ENCODE results near the gene SLC8B1.
A peak's percentile ranks its signal among the peaks of the same experiment; 100 is the strongest.

SLC8B1 gene

DNA sequence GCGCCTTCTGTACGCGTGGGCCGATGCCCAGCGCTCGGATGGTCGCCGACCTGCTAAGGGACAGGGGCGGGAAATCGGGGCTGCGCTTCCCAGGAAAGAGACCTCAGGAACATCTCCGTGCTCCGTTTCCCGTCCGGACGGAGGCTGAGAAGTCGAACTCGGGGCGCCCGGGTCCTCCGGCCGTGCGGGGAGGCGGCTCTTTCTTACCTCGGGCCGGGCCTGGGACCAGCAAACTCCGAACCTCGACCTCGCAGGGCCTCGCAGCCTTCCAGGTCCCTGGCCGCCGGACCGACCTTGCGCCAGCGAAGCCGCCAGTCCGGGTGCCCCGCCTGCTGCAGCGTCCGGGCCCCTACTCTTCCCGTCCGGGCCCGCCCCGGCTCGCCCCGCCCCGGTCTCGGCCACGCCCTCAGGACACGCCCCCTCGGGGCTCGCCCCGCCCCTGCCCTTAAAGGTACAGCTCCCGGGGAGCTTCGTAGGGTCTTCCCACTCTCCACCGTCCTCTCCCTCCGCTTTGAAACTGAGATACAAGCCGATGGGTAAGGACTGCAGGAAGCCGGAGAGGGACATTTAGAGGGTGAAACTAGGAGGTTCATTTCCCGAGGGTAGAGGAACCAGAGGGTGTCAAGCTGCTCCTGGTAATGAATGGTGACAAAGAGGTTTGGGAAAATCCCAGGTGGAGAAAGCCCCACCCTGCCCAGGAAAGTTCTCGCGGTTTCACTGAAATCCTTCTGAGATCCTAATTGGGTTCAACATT, at the start of gene SLC8B1:
TSS of gene SLC8B1 (minus strand) at position 324 of the 754 bp plus-strand sequence. CDS start 2,231 bp downstream, outside the sequence.
- TF ChIP-seq, protein P1, sequence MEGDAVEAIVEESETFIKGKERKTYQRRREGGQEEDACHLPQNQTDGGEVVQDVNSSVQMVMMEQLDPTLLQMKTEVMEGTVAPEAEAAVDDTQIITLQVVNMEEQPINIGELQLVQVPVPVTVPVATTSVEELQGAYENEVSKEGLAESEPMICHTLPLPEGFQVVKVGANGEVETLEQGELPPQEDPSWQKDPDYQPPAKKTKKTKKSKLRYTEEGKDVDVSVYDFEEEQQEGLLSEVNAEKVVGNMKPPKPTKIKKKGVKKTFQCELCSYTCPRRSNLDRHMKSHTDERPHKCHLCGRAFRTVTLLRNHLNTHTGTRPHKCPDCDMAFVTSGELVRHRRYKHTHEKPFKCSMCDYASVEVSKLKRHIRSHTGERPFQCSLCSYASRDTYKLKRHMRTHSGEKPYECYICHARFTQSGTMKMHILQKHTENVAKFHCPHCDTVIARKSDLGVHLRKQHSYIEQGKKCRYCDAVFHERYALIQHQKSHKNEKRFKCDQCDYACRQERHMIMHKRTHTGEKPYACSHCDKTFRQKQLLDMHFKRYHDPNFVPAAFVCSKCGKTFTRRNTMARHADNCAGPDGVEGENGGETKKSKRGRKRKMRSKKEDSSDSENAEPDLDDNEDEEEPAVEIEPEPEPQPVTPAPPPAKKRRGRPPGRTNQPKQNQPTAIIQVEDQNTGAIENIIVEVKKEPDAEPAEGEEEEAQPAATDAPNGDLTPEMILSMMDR (IDR thresholded peaks at IDR 0.05; ENCODE audit: low read depth, low read length), result no peak
- peak within 1 kb of the TSS; percentile 70 to 72 for H3K4me3 ChIP-seq (replicated peaks in 1 of 2; ENCODE audit: low read depth in 2 of 2, low read length in 2 of 2)
- peak; percentile 76 to 86 for DNase-seq (ENCODE audit: low read depth in 2 of 2)

DNA sequence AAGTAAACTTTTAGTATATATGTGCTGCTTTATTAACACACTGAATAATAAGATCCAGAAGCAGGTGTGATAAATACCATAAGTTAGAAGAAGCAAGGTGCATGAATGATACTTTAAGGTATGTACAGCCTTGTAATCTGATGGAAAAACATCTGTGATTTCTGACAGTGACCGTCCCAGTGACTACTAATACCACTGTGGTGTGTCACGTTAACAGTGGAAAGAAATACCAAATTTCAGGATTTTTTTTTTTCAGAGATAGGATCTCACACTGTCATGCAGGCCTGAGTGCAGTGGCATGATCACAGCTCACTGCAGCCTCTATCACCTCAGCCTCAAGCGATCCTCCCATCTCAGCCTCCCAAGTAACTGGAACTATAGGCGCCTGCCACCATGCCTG, 47.3 kb upstream of the SLC8B1 start:
- TF ChIP-seq, protein P1 (IDR thresholded peaks at IDR 0.05; ENCODE audit: low read depth, low read length), result no peak
- no peak overlapping the region for H3K4me3 ChIP-seq (replicated peaks in 1 of 2; ENCODE audit: low read depth in 2 of 2, low read length in 2 of 2)
- DNase-seq (ENCODE audit: low read depth in 2 of 2), result no peak

DNA sequence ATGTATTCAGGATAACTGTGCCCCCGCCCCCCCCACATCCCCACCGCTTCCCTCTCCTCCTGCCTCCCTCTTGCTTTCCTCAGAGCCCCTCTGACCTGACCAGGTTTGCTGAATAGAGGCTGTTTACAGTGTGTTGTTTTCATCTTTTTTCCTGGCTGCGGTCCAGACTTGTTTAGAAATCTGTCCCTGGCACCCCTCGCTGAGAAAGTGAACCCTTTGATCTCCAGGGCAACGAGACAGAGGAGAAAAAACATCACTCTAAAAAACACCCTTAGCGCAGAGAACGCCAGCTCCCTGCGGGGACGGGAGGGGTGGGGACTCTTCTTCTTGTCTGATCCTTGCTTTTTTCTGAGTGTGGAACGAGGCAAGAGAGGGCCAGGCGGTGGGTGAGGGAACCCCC, 46.3 kb upstream of the SLC8B1 start:
- no peak for DNase-seq (ENCODE audit: low read depth in 2 of 2)
- TF ChIP-seq, protein P1 (IDR thresholded peaks at IDR 0.05; ENCODE audit: low read depth, low read length), result no peak
- no peak overlapping the region for H3K4me3 ChIP-seq (replicated peaks in 1 of 2; ENCODE audit: low read depth in 2 of 2, low read length in 2 of 2)

DNA sequence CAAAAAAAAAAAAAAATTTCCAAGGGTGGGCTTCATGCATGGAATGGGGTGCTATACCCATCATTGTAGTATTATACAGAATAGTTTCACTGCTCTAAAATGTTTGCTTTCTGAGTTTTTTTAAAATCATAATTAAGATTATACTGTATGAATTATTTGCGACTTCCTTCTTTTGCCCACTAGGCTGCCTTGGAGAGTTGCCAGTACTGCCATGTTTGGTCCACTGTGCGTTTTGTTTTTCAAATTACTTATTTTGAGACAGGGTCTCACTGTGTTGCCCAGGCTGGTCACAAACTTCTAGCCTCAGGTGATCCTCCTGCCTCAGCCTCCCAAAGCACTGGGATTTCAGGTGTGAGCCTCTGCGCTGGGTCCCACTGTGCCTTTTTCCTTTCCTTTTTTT, 43.4 kb upstream of the SLC8B1 start:
- no peak for DNase-seq (ENCODE audit: low read depth in 2 of 2)
- H3K4me3 ChIP-seq (replicated peaks in 1 of 2; ENCODE audit: low read depth in 2 of 2, low read length in 2 of 2), result no peak overlapping the region
- TF ChIP-seq, protein P1 (IDR thresholded peaks at IDR 0.05; ENCODE audit: low read depth, low read length), result no peak

DNA sequence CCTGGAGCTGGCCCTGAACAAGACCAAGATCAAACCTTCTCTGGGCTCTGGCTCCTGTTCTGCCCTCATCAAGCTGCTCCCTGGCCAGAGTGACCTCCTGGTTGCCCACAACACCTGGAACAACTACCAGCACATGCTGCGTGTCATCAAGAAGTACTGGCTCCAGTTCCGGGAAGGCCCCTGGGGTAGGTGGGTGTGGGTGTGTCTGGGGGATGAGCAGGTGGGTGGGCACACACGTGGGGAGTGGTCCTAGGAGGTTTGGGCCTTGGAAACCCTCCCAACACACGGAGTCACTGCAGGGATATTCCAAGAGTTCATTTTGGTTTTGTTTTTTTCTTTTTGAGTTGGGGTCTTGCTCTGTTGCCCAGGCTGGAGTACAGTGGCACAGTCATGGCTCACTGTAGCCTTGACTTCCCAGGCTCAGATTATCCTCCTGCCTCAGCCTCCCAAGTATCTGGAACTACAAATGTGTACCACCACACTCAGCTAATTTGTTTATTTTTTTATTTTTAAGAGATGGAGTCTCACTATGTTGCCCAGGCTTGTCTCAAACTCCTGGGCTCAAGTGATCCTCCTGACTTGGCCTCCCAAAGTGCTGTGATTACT, 40.0 kb upstream of the SLC8B1 start:
- no peak overlapping the region for H3K4me3 ChIP-seq (replicated peaks in 1 of 2; ENCODE audit: low read depth in 2 of 2, low read length in 2 of 2)
- TF ChIP-seq, protein P1 (IDR thresholded peaks at IDR 0.05; ENCODE audit: low read depth, low read length), result no peak
- no peak for DNase-seq (ENCODE audit: low read depth in 2 of 2)

DNA sequence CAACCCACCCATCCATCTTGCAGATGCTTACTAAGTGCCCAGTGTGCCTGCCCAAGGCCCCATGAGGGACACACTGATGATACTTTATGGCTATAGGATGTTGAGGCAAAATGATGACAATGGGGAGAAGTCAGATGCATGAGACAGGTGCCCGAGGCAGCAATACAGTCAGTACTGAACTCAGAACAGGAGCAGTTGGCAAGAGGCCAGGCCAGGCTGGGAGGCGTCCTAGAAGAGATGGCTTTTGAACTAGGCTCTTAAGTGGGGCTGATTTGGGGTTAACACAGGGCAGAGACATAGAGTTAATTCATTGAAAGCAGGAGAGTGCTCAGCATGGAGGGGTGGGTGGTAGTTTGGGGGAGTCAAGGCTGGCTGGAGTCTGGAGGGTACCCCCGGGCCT, 39.1 kb upstream of the SLC8B1 start:
- no peak overlapping the region for H3K4me3 ChIP-seq (replicated peaks in 1 of 2; ENCODE audit: low read depth in 2 of 2, low read length in 2 of 2)
- DNase-seq (ENCODE audit: low read depth in 2 of 2), result no peak
- TF ChIP-seq, protein P1 (IDR thresholded peaks at IDR 0.05; ENCODE audit: low read depth, low read length), result no peak

Data from cardiac fibroblast (primary cell).